ENCODE data around the gene UPP2.

Gene UPP2

GRCh38 chr2:158061763-158062162, 39.9 kb upstream of the UPP2 start:
- TF ChIP-seq CTCF (IDR thresholded peaks at IDR 0.05; ENCODE audit: low read depth, low read length): no peak
- Histone ChIP-seq H3K27me3 (ENCODE audit: insufficient read depth, low read depth, severe bottlenecking) (no peaks in the 10 kb centered on the region), H3K36me3 (no peaks in the 10 kb centered on the region), H3K9me3 (ENCODE audit: severe bottlenecking) (peaks cover 2% of the 10 kb centered on the region), H3K4me3 (ENCODE audit: low read depth, low read length) (no peak overlapping the region), H3K27ac (no peak overlapping the region)
- no peak for DNase-seq

GRCh38 chr2:158066046-158066713, 35.5 kb upstream of the UPP2 start:
- H3K27me3 ChIP-seq (ENCODE audit: insufficient read depth, low read depth, severe bottlenecking): no peaks in the 10 kb centered on the region
- no peak for TF ChIP-seq CTCF (IDR thresholded peaks at IDR 0.05; ENCODE audit: low read depth, low read length)

GRCh38 chr2:158071018-158071417, 30.7 kb upstream of the UPP2 start:
- DNase-seq: no peak
- no peaks in the 10 kb centered on the region for H3K27me3 ChIP-seq (ENCODE audit: insufficient read depth, low read depth, severe bottlenecking)
- no peaks in the 10 kb centered on the region for H3K36me3 ChIP-seq
- H3K27ac ChIP-seq: no peak overlapping the region
- H3K4me3 ChIP-seq (ENCODE audit: low read depth, low read length): no peak overlapping the region
- peaks cover 1% of the 10 kb centered on the region for H3K9me3 ChIP-seq (ENCODE audit: severe bottlenecking)
- TF ChIP-seq CTCF (IDR thresholded peaks at IDR 0.05; ENCODE audit: low read depth, low read length): no peak

More at GRCh38 chr2:158066046-158066713, 35.5 kb upstream of the UPP2 start:
- no peaks in the 10 kb centered on the region for H3K36me3 ChIP-seq
- H3K9me3 ChIP-seq (ENCODE audit: severe bottlenecking): peaks cover 2% of the 10 kb centered on the region
- H3K4me3 ChIP-seq (ENCODE audit: low read depth, low read length): no peak overlapping the region
- H3K27ac ChIP-seq: no peak overlapping the region
- no peak for DNase-seq

- Histone ChIP-seq H3K36me3 (no peaks in the 10 kb centered on the region), H3K9me3 (ENCODE audit: severe bottlenecking) (peaks cover 6% of the 10 kb centered on the region), H3K27ac (no peak overlapping the region), H3K27me3 (ENCODE audit: insufficient read depth, low read depth, severe bottlenecking) (no peaks in the 10 kb centered on the region), H3K4me3 (ENCODE audit: low read depth, low read length) (no peak overlapping the region)
- TF ChIP-seq CTCF (IDR thresholded peaks at IDR 0.05; ENCODE audit: low read depth, low read length): no peak
- DNase-seq: no peak
Observed at GRCh38 chr2:158072361-158072760, 29.3 kb upstream of the UPP2 start.

GRCh38 chr2:158079672-158080071, 22.0 kb upstream of the UPP2 start:
- Histone ChIP-seq H3K27me3 (ENCODE audit: insufficient read depth, low read depth, severe bottlenecking) (no peaks in the 10 kb centered on the region), H3K4me3 (ENCODE audit: low read depth, low read length) (no peak overlapping the region), H3K27ac (no peak overlapping the region), H3K36me3 (no peaks in the 10 kb centered on the region), H3K9me3 (ENCODE audit: severe bottlenecking) (peaks cover 6% of the 10 kb centered on the region)
- no peak for TF ChIP-seq CTCF (IDR thresholded peaks at IDR 0.05; ENCODE audit: low read depth, low read length)
- DNase-seq: no peak

- Histone ChIP-seq H3K36me3 (no peaks in the 10 kb centered on the region), H3K4me3 (ENCODE audit: low read depth, low read length) (no peak overlapping the region), H3K9me3 (ENCODE audit: severe bottlenecking) (peaks cover 5% of the 10 kb centered on the region), H3K27ac (no peak overlapping the region), H3K27me3 (ENCODE audit: insufficient read depth, low read depth, severe bottlenecking) (no peaks in the 10 kb centered on the region)
- no peak for DNase-seq
- no peak for TF ChIP-seq CTCF (IDR thresholded peaks at IDR 0.05; ENCODE audit: low read depth, low read length)
Observed at GRCh38 chr2:158088093-158088492, 13.6 kb upstream of the UPP2 start.

Data from WERI-Rb-1 (cell line).